Measurements from ENCODE around the gene ASCC3.

DNA sequence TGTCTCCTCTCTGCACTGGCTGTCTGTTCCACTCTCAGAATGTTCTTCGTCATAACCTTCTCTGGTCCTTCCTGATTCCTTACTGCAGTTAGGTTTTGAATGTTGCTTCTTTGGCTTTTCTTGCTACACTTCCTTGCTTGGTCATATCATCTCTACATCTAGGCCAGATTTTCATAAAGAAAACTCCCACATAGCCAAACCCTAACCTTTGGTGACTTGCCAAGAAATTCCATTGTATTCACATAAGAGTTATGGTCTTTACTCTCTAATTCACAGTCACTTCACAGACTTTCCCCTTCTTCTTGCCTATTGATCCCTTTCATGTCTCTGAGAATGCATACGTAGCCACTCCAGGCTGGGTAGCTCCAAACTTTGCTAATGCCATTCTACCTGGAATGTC lies 374.5 kb downstream of the ASCC3 start:
- TF ChIP-seq POLR2AphosphoS5 (IDR thresholded peaks at IDR 0.05; ENCODE audit: low read depth, low read length) (no peak), POLR2A (IDR thresholded peaks at IDR 0.05; ENCODE audit: low read depth, low read length) (no peak), TAF1 (IDR thresholded peaks at IDR 0.05; ENCODE audit: low read depth, low read length) (no peak), SPI1 (IDR thresholded peaks at IDR 0.05; ENCODE audit: low read depth, low read length) (no peak), PAX5 (IDR thresholded peaks at IDR 0.05; ENCODE audit: insufficient read depth, low read length, severe bottlenecking) (no peak), POU2F2 (IDR thresholded peaks at IDR 0.05; ENCODE audit: low read depth, low read length) (no peak)

Measured in GM12891 (cell line).